Keratinocyte (primary cell): ENCODE results near the gene BORCS6. TPM values are rescaled to one million over a fixed set of nuclear protein-coding genes. Genes with fewer than 3 reads are reported as not detected.
A peak's percentile ranks its signal among the peaks of the same experiment; 100 is the strongest.

ENCODE experiments used
- DNase-seq: peaks from one replicate; pipeline ENCODE4 v3.0.0-alpha.2; 2011; ENCODE audit warnings: low read depth, missing footprints, low spot score
- FAIRE-seq: peaks from 2 replicates; lab custom pipeline; 2011; peaks lifted over from hg19 to GRCh38; lab: Jason Lieb, UNC
- H2AFZ ChIP-seq: 2 replicates; pipeline ENCODE4 v1.6.0; 2012; ENCODE audit warnings: low read length, control low read depth, inconsistent platforms; ENCODE audit not compliant: control insufficient read depth
- H3K27ac ChIP-seq: 2 replicates; pipeline ENCODE4 v1.5.1; 2011; ENCODE audit warnings: low read length; ENCODE audit not compliant: control insufficient read depth, insufficient read depth
- H3K27me3 ChIP-seq: 3 replicates; pipeline ENCODE4 v1.6.0; 2011; ENCODE audit warnings: low read length; ENCODE audit not compliant: control insufficient read depth, insufficient read depth; ENCODE audit errors: extremely low read depth
- H3K36me3 ChIP-seq, 2 experiments: 2 replicates in 1 of 2; 3 replicates in 1 of 2; pipeline ENCODE4 v1.5.1; 2011; ENCODE audit warnings: low read length in 2 of 2, mild to moderate bottlenecking in 1 of 2; ENCODE audit not compliant: control insufficient read depth in 2 of 2, insufficient read depth in 2 of 2; ENCODE audit errors: extremely low read depth in 1 of 2
- H3K4me1 ChIP-seq: 3 replicates; pipeline ENCODE4 v1.5.1; 2011; ENCODE audit warnings: low read length; ENCODE audit not compliant: control insufficient read depth, insufficient read depth; ENCODE audit errors: extremely low read depth
- H3K4me2 ChIP-seq: 3 replicates; pipeline ENCODE4 v1.6.0; 2011; ENCODE audit warnings: low read depth, low read length; ENCODE audit not compliant: control insufficient read depth, insufficient read depth; ENCODE audit errors: extremely low read depth
- H3K4me3 ChIP-seq, 3 experiments: fragments of 200-600 bp in 1 of 3; sonication (generic) in 1 of 3; 2 replicates in 2 of 3; 3 replicates in 1 of 3; pipeline ENCODE4 v1.5.1; 2011 to 2016; ENCODE audit warnings: low read length in 3 of 3, mild to moderate bottlenecking in 3 of 3, control low read depth in 2 of 3, inconsistent platforms in 1 of 3, low read depth in 1 of 3, mixed read lengths in 1 of 3, mixed run types in 1 of 3, moderate library complexity in 1 of 3; ENCODE audit not compliant: control insufficient read depth in 2 of 3, insufficient read depth in 2 of 3; ENCODE audit errors: extremely low read depth in 1 of 3
- H3K79me2 ChIP-seq: 2 replicates; pipeline ENCODE4 v1.6.0; 2012; ENCODE audit warnings: low read length; ENCODE audit not compliant: control insufficient read depth, insufficient read depth
- H3K9ac ChIP-seq: 3 replicates; pipeline ENCODE4 v1.6.0; 2011; ENCODE audit warnings: low read length; ENCODE audit not compliant: control insufficient read depth, insufficient read depth; ENCODE audit errors: extremely low read depth
- H3K9me1 ChIP-seq: 3 replicates; pipeline ENCODE4 v1.6.0; 2011; ENCODE audit warnings: low read length; ENCODE audit not compliant: control insufficient read depth, insufficient read depth; ENCODE audit errors: extremely low read depth
- H3K9me3 ChIP-seq: 2 replicates; pipeline ENCODE4 v1.5.1; 2012; ENCODE audit warnings: low read depth, low read length; ENCODE audit not compliant: control insufficient read depth
- H4K20me1 ChIP-seq: 3 replicates; pipeline ENCODE4 v1.6.0; 2011; ENCODE audit warnings: low read length; ENCODE audit not compliant: control insufficient read depth, insufficient read depth; ENCODE audit errors: extremely low read depth
- EZH2 ChIP-seq: IDR thresholded peaks from one replicate; pipeline ENCODE4 v1.6.1; 2012; ENCODE audit warnings: inconsistent platforms, mild to moderate bottlenecking, low read length, moderate library complexity
- dilution Hi-C: fragments of 300-500 bp; cut with MboI; formaldehyde crosslinking; loops from one replicate; pipeline ENCODE4 v1.7.0; 2020; ENCODE audit warnings: low sequenced_read_pairs; ENCODE audit not compliant: extremely low pct_ligation_motif_present
- polyA plus RNA-seq, 5 experiments: library from polyadenylated mRNA; depleted of rRNA in 3 of 5; stranded (reverse) in 3 of 5; stranded (forward) in 1 of 5; unstranded in 1 of 5; fragments of >200 nt; gene quantifications; 1 replicate in 1 of 5; 2 replicates in 3 of 5; 3 replicates in 1 of 5; pipeline versions ENCODE4 v1.2.1 to v1.2.3, GENCODE V29; 2011 to 2012; ENCODE audit warnings: missing spikeins in 2 of 5, low read depth in 1 of 5, low replicate concordance in 1 of 5
- TF ChIP-seq, protein P1 (sequence below), 3 experiments: IDR thresholded peaks in 1 of 3; conservative IDR thresholded peaks in 1 of 3; optimal IDR thresholded peaks in 1 of 3; 2 replicates in 2 of 3; 3 replicates in 1 of 3; pipeline versions ENCODE3 to v1.5.1; 2011; ENCODE audit warnings: low read length in 3 of 3, mild to moderate bottlenecking in 3 of 3, moderate library complexity in 2 of 3, control low read depth in 1 of 3, inconsistent platforms in 1 of 3; ENCODE audit not compliant: insufficient read depth in 2 of 3; ENCODE audit errors: extremely low read depth in 1 of 3

Gene BORCS6
- polyA plus RNA-seq, 1 donor (not counting 4 experiments of a cell fraction or from before 2014, with no cell fraction given) = 4.2 TPM

DNA sequence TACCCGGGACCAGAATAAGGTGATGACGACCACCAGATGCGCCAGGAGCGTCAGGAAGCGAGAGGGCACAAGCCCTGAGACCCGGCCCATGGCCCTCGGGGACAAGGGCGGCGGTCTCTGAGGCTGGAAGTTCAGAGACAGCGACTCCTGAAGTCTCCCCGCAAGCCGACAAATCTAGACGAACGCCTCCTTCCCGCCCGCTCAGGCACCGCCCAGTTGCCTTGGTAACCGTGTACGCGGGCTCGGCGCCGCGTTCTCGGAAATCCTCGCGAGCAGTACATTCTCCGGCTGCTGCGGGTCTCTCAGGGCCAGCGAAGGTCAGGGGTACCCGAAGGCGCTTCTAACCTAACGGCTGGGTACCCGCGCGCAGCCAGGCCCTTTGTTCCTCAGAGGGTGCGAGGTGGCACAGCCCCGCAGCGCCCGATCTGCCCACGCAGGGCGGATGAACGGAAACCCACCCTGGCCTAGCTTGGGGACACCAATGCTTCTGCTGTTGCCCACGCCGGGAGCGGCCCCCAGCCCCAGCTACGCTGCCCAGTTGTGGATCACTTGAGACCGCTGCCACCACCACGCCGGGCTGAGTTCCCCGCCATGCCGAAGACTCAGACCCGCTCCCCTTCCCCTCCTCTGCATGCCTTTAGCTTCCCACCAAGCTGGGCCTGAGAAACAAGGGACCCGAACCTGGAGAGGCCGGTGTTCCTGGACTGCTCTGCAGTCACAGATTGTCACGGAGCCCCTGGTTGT lies 13.6 kb downstream of the BORCS6 start, which contains the start of gene TMEM107:
Gene TMEM107, minus strand, starts transcription at position 184 of the 744 bp plus-strand sequence. Its CDS starts 94 bp downstream, at position 90.
- Histone ChIP-seq H3K4me2 (peak within 1 kb of the TSS; percentile 94), H3K4me1 (peaks cover 20% of the 10 kb centered on the region), H3K4me3 (peak within 1 kb of the TSS; percentile 58 to 80 (median 77)), H2AFZ (peak within 1 kb of the TSS; percentile 88), H3K9ac (peak within 1 kb of the TSS; percentile 85), H3K27ac (peak within 1 kb of the TSS; percentile 71), H4K20me1 (no peaks in the 10 kb centered on the region), H3K36me3 (no peaks in the 10 kb centered on the region), H3K79me2 (peaks cover 6% of the 10 kb centered on the region), H3K9me1 (no peaks in the 10 kb centered on the region), H3K27me3 (no peaks in the 10 kb centered on the region), H3K9me3 (no peaks in the 10 kb centered on the region)
- TF ChIP-seq EZH2 = no peak
- dilution Hi-C loops = no loop called here
- FAIRE-seq = no peak
- DNase-seq = no peak

DNA sequence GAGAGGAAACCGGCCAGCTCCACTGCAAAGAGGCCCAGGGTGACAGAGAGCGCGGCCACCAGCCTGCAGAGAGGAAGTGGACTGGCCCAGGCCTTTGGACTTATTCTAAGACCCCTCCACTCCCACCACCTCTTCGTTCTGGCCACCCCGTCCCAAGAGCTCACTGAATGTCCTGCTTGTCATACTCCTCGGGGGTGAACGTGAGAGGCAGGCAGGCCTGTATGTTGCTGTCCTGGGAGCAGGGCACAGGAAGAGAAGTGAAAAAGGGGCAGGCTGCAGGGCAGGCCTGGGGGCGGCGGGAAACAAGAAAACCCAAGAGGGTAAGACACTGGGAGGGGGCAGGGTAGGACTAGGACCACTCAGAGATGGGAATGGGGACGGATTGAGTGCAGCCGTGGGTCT lies 14.2 kb downstream of the BORCS6 start:
- TF ChIP-seq, protein P1, sequence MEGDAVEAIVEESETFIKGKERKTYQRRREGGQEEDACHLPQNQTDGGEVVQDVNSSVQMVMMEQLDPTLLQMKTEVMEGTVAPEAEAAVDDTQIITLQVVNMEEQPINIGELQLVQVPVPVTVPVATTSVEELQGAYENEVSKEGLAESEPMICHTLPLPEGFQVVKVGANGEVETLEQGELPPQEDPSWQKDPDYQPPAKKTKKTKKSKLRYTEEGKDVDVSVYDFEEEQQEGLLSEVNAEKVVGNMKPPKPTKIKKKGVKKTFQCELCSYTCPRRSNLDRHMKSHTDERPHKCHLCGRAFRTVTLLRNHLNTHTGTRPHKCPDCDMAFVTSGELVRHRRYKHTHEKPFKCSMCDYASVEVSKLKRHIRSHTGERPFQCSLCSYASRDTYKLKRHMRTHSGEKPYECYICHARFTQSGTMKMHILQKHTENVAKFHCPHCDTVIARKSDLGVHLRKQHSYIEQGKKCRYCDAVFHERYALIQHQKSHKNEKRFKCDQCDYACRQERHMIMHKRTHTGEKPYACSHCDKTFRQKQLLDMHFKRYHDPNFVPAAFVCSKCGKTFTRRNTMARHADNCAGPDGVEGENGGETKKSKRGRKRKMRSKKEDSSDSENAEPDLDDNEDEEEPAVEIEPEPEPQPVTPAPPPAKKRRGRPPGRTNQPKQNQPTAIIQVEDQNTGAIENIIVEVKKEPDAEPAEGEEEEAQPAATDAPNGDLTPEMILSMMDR (optimal IDR thresholded peaks at IDR 0.05 in 1 of 3, IDR thresholded peaks at IDR 0.05 in 1 of 3, conservative IDR thresholded peaks at IDR 0.05 in 1 of 3; ENCODE audit: extremely low read depth in 1 of 3, insufficient read depth in 2 of 3, low read length in 3 of 3) = no peak
- TF ChIP-seq EZH2 = no peak
- H3K27me3 ChIP-seq = no peaks in the 10 kb centered on the region
- H3K9me1 ChIP-seq = no peaks in the 10 kb centered on the region
- H3K9ac ChIP-seq = peak overlapping the region; percentile 85
- peak overlapping the region; percentile 58 to 80 (median 77) for H3K4me3 ChIP-seq
- peaks cover 6% of the 10 kb centered on the region for H3K79me2 ChIP-seq
- H2AFZ ChIP-seq = peak overlapping the region; percentile 86
- H3K4me2 ChIP-seq = peak overlapping the region; percentile 94
- dilution Hi-C loops = no loop called here
- H3K36me3 ChIP-seq = no peaks in the 10 kb centered on the region
- FAIRE-seq (no peak), DNase-seq (no peak)
- H4K20me1 ChIP-seq = no peaks in the 10 kb centered on the region
- H3K9me3 ChIP-seq = no peaks in the 10 kb centered on the region
- H3K4me1 ChIP-seq = peaks cover 20% of the 10 kb centered on the region
- H3K27ac ChIP-seq = peak overlapping the region; percentile 71
